ENCODE data around the gene HPX. TPM values are rescaled to one million over a fixed set of nuclear protein-coding genes. Genes with fewer than 3 reads are reported as not detected.

The HPX gene
- total RNA-seq, 2 donors from 2014 or later: 3.9 to 6.0 TPM

DNA sequence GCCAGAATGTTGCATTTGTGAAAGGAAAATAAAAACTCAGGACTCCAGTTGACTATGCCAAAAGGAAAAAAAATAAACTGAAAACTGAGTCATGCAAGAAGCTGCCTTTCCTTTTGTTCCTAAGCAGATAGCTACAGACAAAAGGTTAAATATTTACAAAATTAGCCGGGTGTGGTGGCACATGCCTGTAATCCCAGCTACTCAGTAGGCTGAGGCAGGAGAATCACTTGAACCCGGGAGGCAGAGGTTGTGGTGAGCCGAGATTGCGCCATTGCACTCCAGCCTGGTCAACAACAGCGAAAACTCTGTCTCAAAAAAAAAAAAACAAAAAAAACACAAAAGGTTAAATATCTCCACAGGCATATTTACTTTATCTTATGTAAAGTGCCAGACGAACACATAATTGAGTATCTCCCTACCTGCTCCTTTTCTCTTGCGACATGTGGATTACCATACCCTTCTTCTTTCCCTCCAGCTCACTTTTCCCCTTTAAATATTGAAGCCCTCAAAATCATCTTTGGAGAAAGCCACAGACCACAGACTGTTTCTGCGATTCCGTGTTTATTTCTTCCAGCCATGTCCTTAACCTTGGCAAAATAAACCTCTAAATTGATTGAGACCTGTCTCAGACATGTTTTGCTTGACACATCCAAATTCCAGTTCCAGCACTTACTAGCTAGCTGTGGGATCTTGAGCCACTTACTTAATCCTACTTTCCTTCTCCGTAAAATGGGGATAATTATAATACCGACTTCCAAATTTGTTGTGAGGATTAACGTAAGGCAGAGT, 52.8 kb downstream of the HPX start:
- H3K36me3 Mint-ChIP-seq (ENCODE audit: low read depth): no peaks in the 10 kb centered on the region
- no peaks in the 10 kb centered on the region for H3K9me3 Mint-ChIP-seq
- peak overlapping the region; percentile 0 for H3K4me3 Mint-ChIP-seq
- no peaks in the 10 kb centered on the region for H3K27me3 ChIP-seq (ENCODE audit: control insufficient read depth, insufficient read depth, low read length, poor library complexity, severe bottlenecking)
- H3K9ac ChIP-seq (ENCODE audit: extremely low read depth, low read length, poor library complexity, severe bottlenecking): no peak overlapping the region
- H3K4me3 ChIP-seq (ENCODE audit: low read length): peak overlapping the region; percentile 89
- H3K27ac ChIP-seq (ENCODE audit: low read depth, low read length): no peak overlapping the region
- H3K27me3 Mint-ChIP-seq (ENCODE audit: insufficient read depth): no peaks in the 10 kb centered on the region
- WGBS, 2 experiments (ENCODE audit: insufficient coverage in 1 of 2, insufficient read length in 1 of 2): 86 to 91% methylated on average over 12 of the region's 12 CpGs
- no peaks in the 10 kb centered on the region for H3K9me3 ChIP-seq (ENCODE audit: control insufficient read depth, low read length)
- DNase-seq: no peak
- peak overlapping the region; percentile 83 for H3K27ac Mint-ChIP-seq
- peaks cover 31% of the 10 kb centered on the region for H3K4me1 Mint-ChIP-seq
- no peaks in the 10 kb centered on the region for H3K36me3 ChIP-seq (ENCODE audit: control insufficient read depth, insufficient read depth, low read length)
- H3K4me1 ChIP-seq (ENCODE audit: control insufficient read depth, insufficient read depth, low read length): peaks cover 9% of the 10 kb centered on the region
- TF ChIP-seq, protein P1, sequence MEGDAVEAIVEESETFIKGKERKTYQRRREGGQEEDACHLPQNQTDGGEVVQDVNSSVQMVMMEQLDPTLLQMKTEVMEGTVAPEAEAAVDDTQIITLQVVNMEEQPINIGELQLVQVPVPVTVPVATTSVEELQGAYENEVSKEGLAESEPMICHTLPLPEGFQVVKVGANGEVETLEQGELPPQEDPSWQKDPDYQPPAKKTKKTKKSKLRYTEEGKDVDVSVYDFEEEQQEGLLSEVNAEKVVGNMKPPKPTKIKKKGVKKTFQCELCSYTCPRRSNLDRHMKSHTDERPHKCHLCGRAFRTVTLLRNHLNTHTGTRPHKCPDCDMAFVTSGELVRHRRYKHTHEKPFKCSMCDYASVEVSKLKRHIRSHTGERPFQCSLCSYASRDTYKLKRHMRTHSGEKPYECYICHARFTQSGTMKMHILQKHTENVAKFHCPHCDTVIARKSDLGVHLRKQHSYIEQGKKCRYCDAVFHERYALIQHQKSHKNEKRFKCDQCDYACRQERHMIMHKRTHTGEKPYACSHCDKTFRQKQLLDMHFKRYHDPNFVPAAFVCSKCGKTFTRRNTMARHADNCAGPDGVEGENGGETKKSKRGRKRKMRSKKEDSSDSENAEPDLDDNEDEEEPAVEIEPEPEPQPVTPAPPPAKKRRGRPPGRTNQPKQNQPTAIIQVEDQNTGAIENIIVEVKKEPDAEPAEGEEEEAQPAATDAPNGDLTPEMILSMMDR (conservative IDR thresholded peaks at IDR 0.05): no peak

DNA sequence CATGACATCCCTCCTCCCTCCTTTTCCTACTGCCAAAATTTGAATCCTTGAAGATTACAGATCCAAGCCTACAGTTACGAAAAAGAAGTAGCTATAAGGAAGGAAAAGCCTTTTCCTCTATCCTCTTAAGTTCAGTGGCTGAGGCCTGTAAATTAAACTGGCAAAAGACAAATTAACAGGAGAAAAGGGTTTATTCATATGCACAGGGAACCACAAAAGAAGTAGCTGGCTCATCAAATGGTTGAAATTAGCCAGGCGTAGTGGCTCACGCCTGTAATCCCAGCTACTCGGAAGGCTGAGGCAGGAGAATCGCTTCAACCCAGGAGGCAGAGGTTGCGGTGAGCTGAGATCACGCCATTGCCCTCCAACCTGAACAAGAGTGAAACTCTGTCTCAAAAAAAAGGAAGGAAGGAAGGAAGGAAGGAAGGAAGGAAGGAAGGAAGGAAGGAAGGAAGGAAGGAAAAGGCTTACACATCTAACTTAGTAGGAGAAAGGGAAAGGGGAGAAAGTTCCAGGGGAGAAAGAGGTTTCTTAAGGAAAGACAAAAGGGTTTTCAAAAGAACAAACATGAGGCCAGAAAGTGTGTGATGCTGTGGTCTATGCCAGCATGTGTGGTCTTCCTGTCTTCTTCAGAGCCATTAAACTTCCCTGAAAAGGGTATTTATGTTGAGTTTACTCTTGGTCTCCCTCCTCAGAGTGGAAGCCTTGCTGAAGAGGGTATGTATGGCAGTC, 55.6 kb downstream of the HPX start:
- Histone ChIP-seq H3K36me3 (ENCODE audit: control insufficient read depth, insufficient read depth, low read length) (no peaks in the 10 kb centered on the region), H3K27me3 (ENCODE audit: control insufficient read depth, insufficient read depth, low read length, poor library complexity, severe bottlenecking) (no peaks in the 10 kb centered on the region), H3K9ac (ENCODE audit: extremely low read depth, low read length, poor library complexity, severe bottlenecking) (no peak overlapping the region), H3K4me1 (ENCODE audit: control insufficient read depth, insufficient read depth, low read length) (peaks cover 12% of the 10 kb centered on the region), H3K27ac (ENCODE audit: low read depth, low read length) (no peak overlapping the region), H3K9me3 (ENCODE audit: control insufficient read depth, low read length) (no peaks in the 10 kb centered on the region), H3K4me3 (ENCODE audit: low read length) (no peak overlapping the region)
- Mint-ChIP-seq H3K36me3 (ENCODE audit: low read depth) (no peaks in the 10 kb centered on the region), H3K4me1 (peaks cover 31% of the 10 kb centered on the region), H3K9me3 (no peaks in the 10 kb centered on the region), H3K27me3 (ENCODE audit: insufficient read depth) (no peaks in the 10 kb centered on the region), H3K4me3 (no peak overlapping the region), H3K27ac (peak overlapping the region; percentile 12)
- 88 to 94% methylated on average over 7 of the region's 7 CpGs for WGBS, 2 experiments (ENCODE audit: insufficient coverage in 1 of 2, insufficient read length in 1 of 2)
- DNase-seq: no peak
- TF ChIP-seq, protein P1 (conservative IDR thresholded peaks at IDR 0.05): no peak

Other genes with a start within 250 kb of the HPX start
- not detected for gene OR52W1, start 241.8 kb downstream of the HPX start, total RNA-seq
- not detected for gene C11orf42, start 235.4 kb downstream of the HPX start, total RNA-seq
- gene FHIP1B, start 206.4 kb downstream of the HPX start, total RNA-seq: 10 to 100 TPM; 45.3 to 50.6 TPM
- 1 to 10 TPM; 1.7 to 4.3 TPM for gene CNGA4, start 201.9 kb downstream of the HPX start, total RNA-seq
- gene CCKBR, start 181.1 kb downstream of the HPX start, total RNA-seq: 100 to 1,000 TPM; 433 to 467 TPM
- 10 to 100 TPM; 42.2 to 70.2 TPM for gene CAVIN3, start 120.5 kb downstream of the HPX start, total RNA-seq
- 10 to 100 TPM in 1 of 2 donors, 1 to 10 TPM in 1; 9.4 to 28.7 TPM for gene SMPD1, start 50.5 kb downstream of the HPX start, total RNA-seq
- 10 to 100 TPM; 51.5 to 51.6 TPM for gene APBB1, start 21.9 kb downstream of the HPX start, total RNA-seq
- gene TRIM3, start 33.0 kb upstream of the HPX start, total RNA-seq: 10 to 100 TPM; 13.0 to 18.0 TPM
- 10 to 100 TPM; 56.5 to 56.8 TPM for gene ARFIP2, start 40.3 kb upstream of the HPX start, total RNA-seq
- 10 to 100 TPM; 29.6 to 30.5 TPM for gene TIMM10B, start 40.5 kb upstream of the HPX start, total RNA-seq
- gene DNHD1, start 56.3 kb upstream of the HPX start, total RNA-seq: 10 to 100 TPM; 11.0 to 12.2 TPM
- gene RRP8, start 162.6 kb upstream of the HPX start, total RNA-seq: 10 to 100 TPM; 11.0 to 12.8 TPM
- gene ILK, start 162.8 kb upstream of the HPX start, total RNA-seq: 100 to 1,000 TPM; 125 to 136 TPM
- gene TAF10, start 171.2 kb upstream of the HPX start, total RNA-seq: 100 to 1,000 TPM; 168 to 202 TPM
- gene TPP1, start 178.4 kb upstream of the HPX start, total RNA-seq: 10 to 100 TPM; 68.3 to 71.0 TPM
- 10 to 100 TPM; 13.7 to 14.3 TPM for gene DCHS1, start 214.8 kb upstream of the HPX start, total RNA-seq
- gene MRPL17, start 242.4 kb upstream of the HPX start, total RNA-seq: 10 to 100 TPM; 57.6 to 72.6 TPM

All from endodermal cell (in vitro differentiated cells).